Activated CD8-positive, alpha-beta T cell treated with anti-CD3 and anti-CD28 coated beads, Interleukin-2, amount 10 ng/mL, durations not matched to agents 7 days and 5 days (primary cell): ENCODE results near the gene DENND2D. TPM values are rescaled to one million over a fixed set of nuclear protein-coding genes. Genes with fewer than 3 reads are reported as not detected.

Experiments
- ATAC-seq: fragments of 150-1000 bp; cut with Tn5 transposase; one replicate; pipeline ENCODE4 v1.10.0; 2021; ENCODE audit warnings: moderate library complexity
- CTCF ChIA-PET: fragments of 350-600 bp; sonication (Branson Sonifier 250); formaldehyde crosslinking; loops from one replicate; lab custom pipeline; 2021; ENCODE audit warnings: antibody characterized with exemption; lab: Charles Lee
- POLR2A ChIA-PET: fragments of 350-600 bp; sonication (Branson Sonifier 250); formaldehyde crosslinking; loops from one replicate; lab custom pipeline; 2021; ENCODE audit warnings: antibody characterized with exemption; lab: Charles Lee
- DNase-seq: peaks from one replicate; pipeline ENCODE4 v3.0.0-alpha.2; 2020
- H3K27ac Mint-ChIP-seq: one replicate; pipeline ENCODE4 v1.8.0; 2021; ENCODE audit warnings: mild to moderate bottlenecking, mixed read lengths
- H3K27me3 Mint-ChIP-seq: one replicate; pipeline ENCODE4 v1.8.0; 2021; ENCODE audit warnings: low read depth, mixed read lengths
- H3K36me3 Mint-ChIP-seq: one replicate; pipeline ENCODE4 v1.8.0; 2021; ENCODE audit warnings: low read depth, mixed read lengths
- H3K4me1 Mint-ChIP-seq: one replicate; pipeline ENCODE4 v1.8.0; 2021; ENCODE audit warnings: low read depth, mixed read lengths
- H3K4me3 Mint-ChIP-seq: one replicate; pipeline ENCODE4 v1.8.0; 2021; ENCODE audit warnings: mild to moderate bottlenecking, mixed read lengths
- H3K9me3 Mint-ChIP-seq: one replicate; pipeline ENCODE4 v1.8.0; 2022; ENCODE audit warnings: mixed read lengths; ENCODE audit not compliant: insufficient read depth
- total RNA-seq, 2 experiments: library from RNA; stranded (reverse); gene quantifications; one replicate each; pipeline ENCODE4 v1.2.3, GENCODE V29; 2021

The DENND2D gene
- total RNA-seq, 2 experiments from 2014 or later = 262 to 275 TPM

DNA sequence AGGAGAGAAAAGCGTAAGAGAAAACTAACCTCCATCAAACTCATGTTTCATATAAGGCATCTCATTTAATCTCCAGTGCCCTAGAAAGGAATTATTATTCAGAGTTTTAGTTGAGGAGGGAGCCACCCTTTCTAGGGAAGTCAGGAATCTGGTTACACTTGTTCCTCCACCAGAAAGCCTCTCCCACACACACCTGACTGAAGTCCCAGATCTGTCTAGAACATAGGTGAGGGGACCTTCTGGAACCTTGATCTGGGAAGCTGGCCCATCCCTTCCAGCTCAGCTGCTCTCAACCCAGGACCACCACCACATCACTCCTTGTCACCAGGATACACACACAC is 1.9 kb upstream of the DENND2D start:
- POLR2A ChIA-PET = interaction anchor here (0.8 to 10.4 kb wide), 3 partner anchors 14 to 63 kb away, joined by 5 to 570 read pairs (median 5); partner anchors contain the start of genes CEPT1 and DRAM2
- CTCF ChIA-PET = interaction anchor here (1.8 to 14.9 kb wide), 2 partner anchors 9 to 19 kb away, joined by 3 to 528 read pairs; partner anchors contain the start of gene CHI3L2
- peaks cover 43% of the 10 kb centered on the region for H3K36me3 Mint-ChIP-seq
- peak overlapping the region; percentile 99 for H3K4me3 Mint-ChIP-seq
- peak overlapping the region; percentile 99 for H3K27ac Mint-ChIP-seq
- peaks cover 56% of the 10 kb centered on the region for H3K4me1 Mint-ChIP-seq
- no peak for ATAC-seq
- DNase-seq = no peak
- H3K9me3 Mint-ChIP-seq = no peaks in the 10 kb centered on the region
- H3K27me3 Mint-ChIP-seq = no peaks in the 10 kb centered on the region

DNA sequence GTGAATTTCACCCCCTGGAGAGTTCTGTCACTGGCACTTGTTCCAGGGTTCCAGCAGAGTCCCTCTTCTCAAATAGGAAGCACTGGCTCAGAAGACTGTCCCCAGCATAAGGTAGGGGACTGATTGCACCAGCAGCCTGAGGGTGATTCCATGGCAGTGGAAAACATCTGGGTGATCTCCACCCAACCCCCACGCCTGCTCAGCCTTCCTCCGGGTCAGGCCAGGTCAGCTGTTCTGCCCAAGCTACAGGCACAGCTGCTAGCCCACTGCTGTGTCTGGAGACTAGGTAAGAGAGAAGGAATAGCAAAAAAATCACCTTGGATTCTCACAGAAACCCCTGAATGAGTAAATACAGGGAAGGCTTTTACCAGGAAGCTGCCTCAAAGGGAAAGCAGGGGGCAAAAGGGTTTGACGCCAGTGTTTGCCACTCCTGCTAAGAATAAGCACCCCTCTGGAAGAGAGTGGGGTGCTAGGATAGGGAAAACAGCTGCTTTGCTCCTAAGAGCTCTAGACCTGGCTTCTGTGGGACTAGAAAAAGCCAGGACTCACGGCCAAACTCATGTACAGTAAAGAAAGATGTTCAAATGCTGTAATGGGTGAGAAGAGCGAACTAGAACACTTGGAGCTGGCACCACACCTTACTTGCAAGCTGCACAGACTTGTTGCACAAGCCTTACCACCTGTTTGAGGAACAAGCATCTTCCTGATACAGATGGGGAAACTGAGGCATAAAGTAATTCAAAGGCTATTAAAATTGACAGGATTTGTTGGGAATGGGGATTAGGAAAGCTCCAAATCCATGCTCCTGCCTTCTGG is 1.0 kb upstream of the DENND2D start:
- ATAC-seq (no peak), DNase-seq (no peak)
- Mint-ChIP-seq H3K4me3 (peak overlapping the region; percentile 99), H3K36me3 (peaks cover 51% of the 10 kb centered on the region), H3K4me1 (peaks cover 54% of the 10 kb centered on the region), H3K27ac (peak overlapping the region; percentile 99), H3K9me3 (no peaks in the 10 kb centered on the region), H3K27me3 (no peaks in the 10 kb centered on the region)
- CTCF ChIA-PET = interaction anchor here (1.5 to 14.9 kb wide), 3 partner anchors 10 to 200 kb away, joined by 3 to 528 read pairs (median 4); partner anchors contain the start of gene CHI3L2
- POLR2A ChIA-PET = interaction anchor here (0.8 to 10.4 kb wide), 9 partner anchors 10 to 391 kb away, joined by 4 to 570 read pairs (median 8); partner anchors contain the start of genes CEPT1, CHI3L2 and DRAM2

DNA sequence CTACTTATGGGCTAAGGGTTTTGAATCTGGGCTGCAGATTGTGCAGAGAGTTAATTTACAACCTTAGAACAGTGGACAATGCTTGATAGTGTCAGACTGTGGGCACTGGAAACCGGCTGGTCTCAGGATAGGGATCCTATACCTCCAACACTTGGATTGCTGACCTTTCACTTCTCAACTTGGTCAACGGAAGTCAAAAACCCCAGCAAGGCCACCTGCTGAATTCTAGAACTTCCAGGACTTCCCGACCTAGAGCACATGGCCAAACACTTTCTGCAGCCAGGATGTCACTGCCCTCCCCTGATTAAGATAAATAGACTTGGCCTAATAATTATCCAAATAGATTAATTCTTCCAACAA is 336 bp upstream of the DENND2D start:
- peaks cover 58% of the 10 kb centered on the region for H3K36me3 Mint-ChIP-seq

DNA sequence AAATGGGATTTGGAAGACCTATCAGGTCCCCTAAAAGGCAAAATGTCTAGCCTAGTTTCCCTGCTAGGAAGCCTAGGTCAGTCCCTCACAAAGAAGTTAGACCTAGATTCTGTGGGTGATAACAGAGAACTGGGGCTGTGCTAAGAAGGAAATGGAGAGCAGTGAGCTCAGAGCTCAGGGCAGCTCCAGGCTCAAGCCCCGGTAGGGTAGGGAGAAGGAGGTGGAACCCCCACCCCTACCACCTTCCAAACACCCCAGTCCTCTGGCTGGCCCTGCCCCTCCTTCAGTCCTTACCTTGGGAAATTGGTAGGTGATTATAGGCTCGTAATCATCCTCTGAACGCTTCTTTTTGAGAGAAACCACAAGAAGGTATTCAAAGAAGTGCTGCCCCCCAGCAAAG is 1.1 kb downstream of the DENND2D start:
- ChIA-PET POLR2A (interaction anchor here (0.8 to 10.4 kb wide), 12 partner anchors 8 to 248 kb away, joined by 3 to 570 read pairs (median 6); partner anchors contain the start of gene CHI3L2), CTCF (interaction anchor here (0.6 to 14.9 kb wide), 9 partner anchors 8 to 548 kb away, joined by 3 to 528 read pairs (median 5); partner anchors contain the start of genes CEPT1, CHI3L2 and DRAM2)
- ATAC-seq = peak; percentile 8
- Mint-ChIP-seq H3K27ac (peak overlapping the region; percentile 99), H3K4me3 (peak overlapping the region; percentile 99), H3K36me3 (peaks cover 73% of the 10 kb centered on the region), H3K4me1 (peaks cover 56% of the 10 kb centered on the region), H3K27me3 (no peaks in the 10 kb centered on the region), H3K9me3 (no peaks in the 10 kb centered on the region)
- no peak for DNase-seq

More for the DNA sequence above, 336 bp upstream of the DENND2D start:
- Mint-ChIP-seq H3K4me3 (peak overlapping the region; percentile 99), H3K27me3 (no peaks in the 10 kb centered on the region), H3K27ac (peak overlapping the region; percentile 99), H3K9me3 (no peaks in the 10 kb centered on the region), H3K4me1 (peaks cover 55% of the 10 kb centered on the region)
- CTCF ChIA-PET = interaction anchor here (0.7 to 14.9 kb wide), 5 partner anchors 10 to 200 kb away, joined by 3 to 528 read pairs (median 3); partner anchors contain the start of gene CHI3L2
- ATAC-seq (no peak), DNase-seq (no peak)
- POLR2A ChIA-PET = interaction anchor here (1.0 to 10.4 kb wide), 9 partner anchors 9 to 392 kb away, joined by 4 to 570 read pairs (median 8); partner anchors contain the start of genes CEPT1, CHI3L2 and DRAM2

DNA sequence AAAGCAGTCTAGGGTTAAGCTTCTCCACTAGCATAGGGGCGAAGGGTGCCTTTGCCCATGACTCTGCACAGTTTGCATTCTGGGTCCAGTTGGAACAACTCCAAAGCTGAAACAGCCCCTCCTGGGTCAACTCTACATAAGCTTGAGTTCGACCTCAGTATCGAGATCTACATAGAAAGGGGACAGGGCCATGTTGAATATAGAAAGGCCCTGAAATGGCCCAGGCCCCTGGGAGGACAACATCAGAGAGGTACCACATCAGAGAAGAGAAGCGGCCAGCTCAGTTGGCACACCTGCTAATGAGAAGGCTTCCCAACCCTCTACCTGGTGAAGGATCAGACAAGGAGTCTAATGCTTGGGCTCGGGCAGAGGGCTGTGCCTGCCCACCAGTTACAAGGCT is 1.6 kb downstream of the DENND2D start:
- ChIA-PET POLR2A (interaction anchor here (0.8 to 10.4 kb wide), 13 partner anchors 11 to 249 kb away, joined by 3 to 570 read pairs (median 5); partner anchors contain the start of gene CHI3L2), CTCF (interaction anchor here (1.1 to 14.9 kb wide), 12 partner anchors 8 to 548 kb away, joined by 3 to 528 read pairs (median 5); partner anchors contain the start of genes CEPT1, CHI3L2 and DRAM2)
- Mint-ChIP-seq H3K27ac (peak overlapping the region; percentile 99), H3K9me3 (no peaks in the 10 kb centered on the region), H3K27me3 (no peaks in the 10 kb centered on the region), H3K36me3 (peaks cover 78% of the 10 kb centered on the region), H3K4me3 (peak overlapping the region; percentile 99), H3K4me1 (peaks cover 61% of the 10 kb centered on the region)
- ATAC-seq (no peak), DNase-seq (no peak)

DNA sequence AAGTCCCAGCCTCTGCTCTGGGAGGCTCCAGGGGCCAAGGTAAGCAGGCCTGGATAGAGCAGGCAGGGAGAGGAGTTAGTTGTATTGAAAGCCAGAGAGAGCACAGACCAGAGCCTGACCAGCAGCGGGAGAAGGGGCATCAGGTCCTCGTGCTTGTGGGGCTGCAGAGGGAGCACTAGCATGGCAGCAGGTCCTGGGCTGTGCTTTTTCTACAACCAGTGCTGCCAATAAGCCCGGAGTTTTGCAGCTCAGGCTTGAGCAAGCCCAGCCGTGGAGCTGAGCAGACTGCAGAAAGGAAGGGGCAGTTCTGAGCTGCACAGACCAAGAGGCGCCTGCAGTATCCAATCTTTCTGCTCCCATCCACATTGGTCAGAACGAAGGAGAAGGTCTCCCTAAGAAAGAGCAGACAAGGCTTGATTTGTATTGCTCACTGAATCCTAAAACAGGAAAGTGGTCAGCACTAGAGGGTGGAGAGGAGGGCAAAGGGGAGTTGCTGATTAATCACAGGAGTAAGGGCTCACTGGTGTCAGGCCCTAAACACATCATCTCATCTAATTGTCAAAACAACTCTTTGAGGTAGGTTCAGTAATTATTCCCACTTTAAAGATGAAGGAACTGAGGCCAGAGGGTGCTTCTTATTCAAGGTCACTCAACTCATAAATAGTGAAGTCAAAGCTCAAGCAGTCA is 2.7 kb downstream of the DENND2D start:
- Mint-ChIP-seq H3K27me3 (no peaks in the 10 kb centered on the region), H3K27ac (peak overlapping the region; percentile 99), H3K36me3 (peaks cover 86% of the 10 kb centered on the region), H3K9me3 (no peaks in the 10 kb centered on the region), H3K4me3 (peak overlapping the region; percentile 99), H3K4me1 (peaks cover 62% of the 10 kb centered on the region)
- CTCF ChIA-PET = interaction anchor here (0.8 to 14.9 kb wide), 12 partner anchors 9 to 550 kb away, joined by 3 to 528 read pairs (median 4); partner anchors contain the start of gene CHI3L2
- peak; percentile 76 for DNase-seq
- POLR2A ChIA-PET = interaction anchor here (0.8 to 10.4 kb wide), 9 partner anchors 10 to 251 kb away, joined by 3 to 570 read pairs (median 6); partner anchors contain the start of genes ATP5PB, CEPT1, DRAM2 and WDR77
- peak; percentile 46 for ATAC-seq

DNA sequence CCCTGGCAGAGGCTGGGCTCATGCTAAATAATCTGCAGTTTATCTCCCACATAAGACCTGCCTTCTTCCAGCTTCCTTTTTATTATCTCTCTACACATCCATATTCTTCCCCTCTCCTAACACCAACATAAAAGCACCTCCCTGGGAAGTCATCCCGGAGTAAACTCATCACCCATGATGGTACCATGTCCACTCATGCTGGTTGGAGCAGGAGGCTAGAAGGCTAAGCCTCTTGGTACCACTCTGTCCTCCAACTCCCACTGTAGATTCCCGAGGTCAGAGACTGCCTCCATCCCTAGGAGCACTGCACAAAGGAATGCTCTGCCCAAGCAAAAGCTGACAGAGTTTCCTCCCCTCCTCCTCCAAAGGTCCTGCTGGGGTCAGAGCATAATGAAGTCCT is 4.2 kb downstream of the DENND2D start:
- Mint-ChIP-seq H3K27me3 (no peaks in the 10 kb centered on the region), H3K27ac (peak overlapping the region; percentile 99), H3K36me3 (peaks cover 100% of the 10 kb centered on the region), H3K4me3 (peak overlapping the region; percentile 99), H3K4me1 (peaks cover 65% of the 10 kb centered on the region), H3K9me3 (no peaks in the 10 kb centered on the region)
- POLR2A ChIA-PET = interaction anchor here (0.9 to 10.4 kb wide), 5 partner anchors 9 to 57 kb away, joined by 3 to 570 read pairs (median 9); partner anchors contain the start of genes CEPT1, CHI3L2 and DRAM2
- CTCF ChIA-PET = interaction anchor here (0.9 to 14.9 kb wide), 8 partner anchors 9 to 571 kb away, joined by 3 to 528 read pairs (median 4); partner anchors contain the start of gene CHI3L2
- ATAC-seq = no peak
- no peak for DNase-seq

DNA sequence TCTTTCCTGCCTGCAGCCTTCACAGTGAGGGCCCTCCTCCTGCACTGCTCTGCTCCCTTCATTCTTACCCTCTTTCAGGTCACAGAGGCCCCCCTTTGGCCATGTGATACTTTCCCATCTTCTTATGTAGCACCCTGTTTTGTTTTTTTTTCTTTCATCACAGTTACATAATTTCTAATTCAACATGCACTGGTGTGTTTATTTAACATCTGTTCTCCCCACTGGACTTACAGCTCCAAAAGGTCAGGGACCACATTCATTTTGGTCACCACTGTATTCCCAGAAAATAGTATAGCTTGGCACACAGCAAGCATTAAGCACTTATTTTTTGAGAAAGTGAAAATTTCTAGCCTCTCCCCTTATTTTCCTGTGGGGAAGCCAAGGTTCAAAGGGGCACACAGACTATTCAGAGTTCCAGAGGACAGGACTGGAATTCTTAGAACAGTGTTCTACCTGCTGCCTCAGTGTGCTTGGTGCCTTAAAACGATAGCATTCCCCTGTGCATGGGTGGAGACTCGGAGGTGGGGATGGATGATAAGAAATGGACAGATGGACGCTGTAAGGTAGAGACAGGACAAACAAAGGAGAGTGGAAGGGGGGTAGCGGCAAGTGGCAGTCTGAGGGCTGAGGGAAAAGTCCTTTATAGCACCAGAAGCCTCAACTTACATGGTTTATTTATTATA is 5.3 kb downstream of the DENND2D start:
- ATAC-seq (no peak), DNase-seq (no peak)
- ChIA-PET CTCF (interaction anchor here (1.1 to 14.9 kb wide), 4 partner anchors 8 to 204 kb away, joined by 3 to 528 read pairs (median 14); partner anchors contain the start of gene CHI3L2), POLR2A (interaction anchor here (0.9 to 10.4 kb wide), 3 partner anchors 8 to 32 kb away, joined by 3 to 570 read pairs (median 9); partner anchors contain the start of gene CHI3L2)
- H3K36me3 Mint-ChIP-seq = peaks cover 100% of the 10 kb centered on the region
- no peaks in the 10 kb centered on the region for H3K9me3 Mint-ChIP-seq
- H3K4me1 Mint-ChIP-seq = peaks cover 67% of the 10 kb centered on the region
- no peaks in the 10 kb centered on the region for H3K27me3 Mint-ChIP-seq
- H3K27ac Mint-ChIP-seq = peak overlapping the region; percentile 76
- peak overlapping the region; percentile 99 for H3K4me3 Mint-ChIP-seq

DNA sequence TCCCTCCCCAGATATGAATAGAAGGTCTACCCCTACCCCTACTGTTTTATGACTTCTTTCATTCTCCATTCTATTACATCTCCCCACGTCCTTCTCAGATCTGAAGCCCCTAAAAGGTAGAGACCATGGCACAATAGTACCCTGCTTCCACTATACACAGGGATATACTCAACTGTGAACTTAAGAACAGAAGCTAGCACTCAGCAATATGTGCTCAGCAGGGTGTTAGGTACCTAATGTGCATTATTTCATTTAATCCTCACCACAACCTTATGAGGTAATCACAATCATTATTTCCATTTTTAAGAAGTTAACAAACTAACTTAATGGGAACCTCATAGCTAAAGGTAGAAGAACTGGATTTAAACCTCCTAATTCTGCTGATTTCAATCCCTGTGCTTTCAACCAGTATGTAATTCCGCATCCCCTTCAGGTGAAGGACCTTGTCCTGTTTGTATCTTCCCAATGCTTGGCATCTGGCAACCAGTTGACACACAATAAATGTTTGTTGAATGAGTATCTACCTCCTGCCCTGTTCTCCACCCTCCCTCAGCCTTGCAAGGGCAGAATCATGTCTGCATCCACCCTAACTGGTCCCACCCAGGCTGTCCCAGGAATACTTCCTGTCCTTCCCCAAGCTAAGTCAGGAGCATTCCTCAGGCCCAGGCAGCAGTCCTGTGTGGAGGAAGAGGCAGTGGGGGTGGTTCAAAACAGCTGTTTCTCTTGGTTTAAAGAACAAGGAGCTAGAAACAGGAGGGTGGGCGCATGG is 6.5 kb downstream of the DENND2D start:
- H3K36me3 Mint-ChIP-seq = peaks cover 98% of the 10 kb centered on the region
- no peak for DNase-seq
- H3K4me3 Mint-ChIP-seq = peak overlapping the region; percentile 99
- ChIA-PET POLR2A (interaction anchor here (0.5 to 4.2 kb wide), 4 partner anchors 21 to 553 kb away, joined by 3 to 40 read pairs (median 14); no protein-coding TSS in a partner anchor), CTCF (interaction anchor here (0.6 to 14.9 kb wide), 6 partner anchors 11 to 163 kb away, joined by 3 to 528 read pairs (median 6); partner anchors contain the start of gene CHI3L2)
- peak overlapping the region; percentile 76 for H3K27ac Mint-ChIP-seq
- H3K4me1 Mint-ChIP-seq = peaks cover 79% of the 10 kb centered on the region
- no peaks in the 10 kb centered on the region for H3K27me3 Mint-ChIP-seq
- ATAC-seq = no peak
- H3K9me3 Mint-ChIP-seq = no peaks in the 10 kb centered on the region
